ENCODE measurements around the gene SMYD3.

- TF ChIP-seq CTCF (IDR thresholded peaks at IDR 0.05) (no peak), POLR2AphosphoS5 (IDR thresholded peaks at IDR 0.05) (no peak), POLR2A (IDR thresholded peaks at IDR 0.05) (no peak)
Measured at GRCh38 chr1:245856944-245857531, 650.0 kb downstream of the SMYD3 start.

All from gastroesophageal sphincter (tissue), 3 donors.